SHP77 treated with DMSO at 0.1 percent for 48 hours (cell line): Measurements from ENCODE around the gene SSNA1.

ENCODE experiments used
- DNase-seq: peaks from one replicate; lab custom pipeline; 2025; lab: John Stamatoyannopoulos, UW

Gene SSNA1

GRCh38 chr9:137188490-137189296, at the start of gene SSNA1, which contains the start of gene ANAPC2:
Gene SSNA1, plus strand, starts transcription at chr9:137188676. Its CDS starts 51 bp downstream, at chr9:137188727.
Gene ANAPC2, minus strand, starts transcription at chr9:137188560. Its CDS starts 28 bp downstream, at chr9:137188532.
- peak; percentile 26 for DNase-seq

DNA sequence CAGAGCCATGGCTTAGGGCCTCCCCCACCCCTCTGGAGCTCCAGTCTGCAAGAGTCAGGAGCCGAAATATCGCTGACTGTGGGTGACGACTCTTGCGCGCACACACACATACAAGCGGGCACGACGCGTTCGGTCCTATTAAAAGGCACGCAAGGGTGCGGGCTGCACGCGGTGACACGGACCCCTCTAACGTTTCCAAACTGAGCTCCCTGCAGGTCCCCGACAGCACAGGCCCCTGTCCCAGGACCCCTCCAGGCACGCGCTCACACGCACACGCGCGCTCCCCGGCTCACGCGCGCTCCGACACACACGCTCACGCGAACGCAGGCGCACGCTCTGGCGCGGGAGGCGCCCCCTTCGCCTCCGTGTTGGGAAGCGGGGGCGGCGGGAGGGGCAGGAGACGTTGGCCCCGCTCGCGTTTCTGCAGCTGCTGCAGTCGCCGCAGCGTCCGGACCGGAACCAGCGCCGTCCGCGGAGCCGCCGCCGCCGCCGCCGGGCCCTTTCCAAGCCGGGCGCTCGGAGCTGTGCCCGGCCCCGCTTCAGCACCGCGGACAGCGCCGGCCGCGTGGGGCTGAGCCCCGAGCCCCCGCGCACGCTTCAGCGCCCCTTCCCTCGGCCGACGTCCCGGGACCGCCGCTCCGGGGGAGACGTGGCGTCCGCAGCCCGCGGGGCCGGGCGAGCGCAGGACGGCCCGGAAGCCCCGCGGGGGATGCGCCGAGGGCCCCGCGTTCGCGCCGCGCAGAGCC, 49.6 kb upstream of the SSNA1 start, which contains the start of gene GRIN1:
TSS of gene GRIN1 (plus strand) at position 433 of the 746 bp plus-strand sequence. CDS start 333 bp downstream, outside the sequence.
- no peak for DNase-seq

DNA sequence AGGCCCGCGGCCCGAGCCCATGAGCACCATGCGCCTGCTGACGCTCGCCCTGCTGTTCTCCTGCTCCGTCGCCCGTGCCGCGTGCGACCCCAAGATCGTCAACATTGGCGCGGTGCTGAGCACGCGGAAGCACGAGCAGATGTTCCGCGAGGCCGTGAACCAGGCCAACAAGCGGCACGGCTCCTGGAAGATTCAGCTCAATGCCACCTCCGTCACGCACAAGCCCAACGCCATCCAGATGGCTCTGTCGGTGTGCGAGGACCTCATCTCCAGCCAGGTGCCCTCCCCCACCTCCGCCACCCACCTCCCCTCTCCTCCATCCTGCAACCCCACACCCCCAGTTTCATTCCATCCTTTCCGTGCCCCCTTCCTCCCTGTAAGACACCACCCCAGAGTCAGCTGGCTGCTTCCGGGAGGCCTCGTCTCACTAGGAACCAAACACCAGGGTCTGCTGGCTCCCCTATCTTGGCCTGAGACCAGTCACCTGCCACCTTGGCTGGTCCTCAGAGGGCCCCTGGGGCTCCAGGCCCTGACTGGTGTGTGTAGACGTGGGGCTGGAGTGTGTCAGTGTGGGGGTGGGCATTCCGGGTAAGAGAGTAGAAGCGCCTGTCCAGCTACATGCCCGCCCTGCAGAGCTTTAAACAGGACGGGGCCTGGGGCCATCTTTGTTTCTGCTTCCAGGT, 48.9 kb upstream of the SSNA1 start:
- DNase-seq, result no peak

- DNase-seq, result no peak
Measured at GRCh38 chr9:137140151-137141012, 48.1 kb upstream of the SSNA1 start.

GRCh38 chr9:137141050-137141810, 47.2 kb upstream of the SSNA1 start:
- no peak for DNase-seq

- DNase-seq, result no peak
Measured at GRCh38 chr9:137141976-137142936, 46.2 kb upstream of the SSNA1 start.

- DNase-seq, result no peak
Measured at GRCh38 chr9:137143459-137143858, 45.0 kb upstream of the SSNA1 start.

- DNase-seq, result no peak
Measured at GRCh38 chr9:137145731-137146526, 42.5 kb upstream of the SSNA1 start.

GRCh38 chr9:137146527-137146918, 42.0 kb upstream of the SSNA1 start:
- no peak for DNase-seq

- DNase-seq, result no peak
Measured at GRCh38 chr9:137147091-137147792, 41.2 kb upstream of the SSNA1 start.

DNA sequence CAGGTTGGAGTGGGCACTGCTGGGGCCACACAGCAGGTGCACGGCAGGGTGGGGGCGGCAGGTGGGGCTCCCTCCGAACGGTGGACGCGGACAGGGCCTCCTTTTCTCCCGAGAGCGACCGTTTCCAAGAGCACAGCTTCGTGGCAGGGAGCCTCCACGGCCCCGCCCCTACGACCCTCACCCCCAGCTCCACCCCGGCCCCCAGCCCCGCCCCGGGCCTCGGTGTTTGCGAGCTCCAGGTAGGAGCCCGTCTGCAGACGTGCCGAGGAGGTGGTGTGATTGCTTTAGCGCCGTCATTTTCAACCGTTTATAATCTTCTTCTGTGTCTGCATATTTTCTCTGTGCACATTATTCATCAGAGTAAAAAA, 40.7 kb upstream of the SSNA1 start:
- DNase-seq, result no peak

GRCh38 chr9:137148242-137148641, 40.2 kb upstream of the SSNA1 start:
- DNase-seq, result no peak

GRCh38 chr9:137148661-137149060, 39.8 kb upstream of the SSNA1 start:
- no peak for DNase-seq

GRCh38 chr9:137149363-137149762, 39.1 kb upstream of the SSNA1 start:
- no peak for DNase-seq

DNA sequence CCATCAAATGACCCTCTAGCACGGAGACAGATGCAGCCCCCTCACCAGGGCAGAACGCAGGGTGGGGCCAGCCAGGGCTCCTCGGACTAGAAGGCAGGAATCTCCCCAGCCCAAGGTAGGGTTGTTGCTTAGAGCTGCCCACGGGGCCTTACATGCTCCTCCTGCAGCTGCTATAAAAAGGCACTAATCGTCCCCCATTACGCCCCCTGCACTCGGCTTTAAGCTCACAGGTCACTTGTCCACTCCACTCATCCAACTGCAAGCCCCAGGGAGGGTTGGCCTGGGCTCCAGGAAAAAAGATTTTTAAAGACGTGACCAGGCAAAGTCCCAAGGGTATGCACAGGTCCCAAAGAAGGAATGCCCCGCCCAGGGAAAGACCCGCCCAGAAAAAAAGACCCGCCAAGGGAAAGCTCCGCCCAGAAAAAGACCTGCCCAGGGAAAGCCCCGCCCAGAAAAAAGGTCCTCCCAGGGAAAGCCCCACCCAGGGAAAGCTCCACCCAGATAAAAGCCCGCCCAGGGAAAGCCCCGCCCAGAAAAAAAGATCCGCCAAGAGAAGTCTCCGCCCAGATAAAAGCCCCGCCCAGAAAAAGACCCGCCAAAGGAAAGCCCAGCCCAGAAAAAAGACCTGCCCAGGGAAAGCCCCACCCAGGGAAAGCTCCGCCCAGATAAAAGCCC, 38.4 kb upstream of the SSNA1 start:
- DNase-seq, result peak; percentile 83

DNA sequence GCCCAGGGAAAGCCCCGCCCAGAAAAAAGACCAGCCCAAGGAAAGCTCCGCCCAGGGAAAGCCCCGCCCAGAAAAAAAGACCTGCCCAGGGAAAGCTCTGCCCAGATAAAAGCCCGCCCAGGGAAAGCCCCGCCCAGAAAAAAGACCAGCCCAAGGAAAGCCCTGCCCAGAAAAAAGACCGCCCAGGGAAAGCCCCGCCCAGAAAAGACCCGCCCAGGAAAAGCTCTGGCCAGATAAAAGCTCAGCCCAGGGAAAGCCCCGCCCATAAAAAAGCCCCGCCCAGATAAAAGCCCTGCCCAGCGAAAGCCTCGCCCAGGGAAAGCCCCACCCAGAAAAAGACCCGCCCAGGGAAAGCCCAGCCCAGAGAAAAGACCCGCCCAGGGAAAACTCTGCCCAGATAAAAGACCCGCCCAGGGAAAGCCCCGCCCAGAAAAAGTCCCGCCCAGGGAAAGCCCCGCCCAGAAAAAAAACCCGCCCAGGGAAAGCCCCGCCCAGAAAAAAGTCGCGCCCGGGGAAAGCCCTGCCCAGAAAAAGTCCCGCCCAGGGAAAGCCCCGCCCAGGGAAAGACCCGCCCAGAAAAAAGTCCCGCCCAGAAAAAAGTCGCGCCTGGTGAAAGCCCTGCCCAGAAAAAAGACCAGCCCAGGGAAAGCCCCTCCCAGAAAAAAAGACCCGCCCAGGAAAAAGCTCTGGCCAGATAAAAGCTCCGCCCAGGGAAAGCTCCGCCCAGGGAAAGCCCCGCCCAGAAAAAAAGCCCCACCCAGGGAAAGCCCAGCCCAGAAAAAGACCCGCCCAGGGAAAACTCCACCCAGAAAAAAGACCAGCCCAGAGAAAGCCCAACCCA, 37.6 kb upstream of the SSNA1 start:
- DNase-seq, result peak; percentile 83
